Activated naive CD8-positive, alpha-beta T cell (primary cell): Measurements from ENCODE around the gene MIER2.
"Not testable (repeated sequence)": the region's sequence is repeated elsewhere in the genome, so short reads cannot be mapped to it uniquely, and the experiment has no call there.

Source experiments
- H3K27ac Mint-ChIP-seq: one replicate; pipeline ENCODE4 v1.8.0; 2021; ENCODE audit warnings: mixed read lengths
- H3K27me3 Mint-ChIP-seq: one replicate; pipeline ENCODE4 v1.8.0; 2021; ENCODE audit warnings: mixed read lengths
- H3K36me3 Mint-ChIP-seq: one replicate; pipeline ENCODE4 v1.8.0; 2021; ENCODE audit warnings: mixed read lengths
- H3K4me1 Mint-ChIP-seq: one replicate; pipeline ENCODE4 v1.8.0; 2021; ENCODE audit warnings: low read depth, mixed read lengths
- H3K4me3 Mint-ChIP-seq: one replicate; pipeline ENCODE4 v1.8.0; 2021; ENCODE audit warnings: mild to moderate bottlenecking, mixed read lengths
- H3K9me3 Mint-ChIP-seq: one replicate; pipeline ENCODE4 v1.8.0; 2021; ENCODE audit warnings: low read depth, mixed read lengths

MIER2 gene

DNA sequence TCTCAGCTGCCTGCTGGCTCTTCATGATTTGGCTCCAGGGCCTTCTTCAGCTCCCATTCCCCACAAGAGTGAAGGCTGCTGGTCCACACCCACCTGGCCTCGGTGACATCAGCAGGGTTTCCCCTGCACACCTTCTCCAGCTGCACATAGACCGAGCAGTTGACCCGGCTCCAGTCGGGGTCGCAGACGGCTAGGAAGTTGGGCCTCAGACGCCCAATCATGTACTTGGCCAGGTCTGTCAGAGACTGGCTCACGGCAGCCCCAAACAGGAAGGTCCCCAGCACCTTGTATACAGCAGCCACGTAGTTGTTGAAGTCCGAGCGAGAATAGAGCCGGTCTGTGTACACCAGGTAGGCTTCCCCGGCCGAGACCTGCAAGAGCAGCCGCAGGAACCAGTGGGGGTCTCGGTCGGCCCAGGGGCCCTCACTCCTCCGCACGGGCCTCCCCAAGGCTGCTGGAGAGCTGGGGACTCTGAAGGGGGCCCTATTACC, 57.2 kb downstream of the MIER2 start:
- H3K9me3 Mint-ChIP-seq = no peaks in the 10 kb centered on the region
- peaks cover 5% of the 10 kb centered on the region for H3K27me3 Mint-ChIP-seq
- H3K27ac Mint-ChIP-seq = no peak overlapping the region
- H3K36me3 Mint-ChIP-seq = no peaks in the 10 kb centered on the region
- peaks cover 5% of the 10 kb centered on the region for H3K4me1 Mint-ChIP-seq
- no peak overlapping the region for H3K4me3 Mint-ChIP-seq

DNA sequence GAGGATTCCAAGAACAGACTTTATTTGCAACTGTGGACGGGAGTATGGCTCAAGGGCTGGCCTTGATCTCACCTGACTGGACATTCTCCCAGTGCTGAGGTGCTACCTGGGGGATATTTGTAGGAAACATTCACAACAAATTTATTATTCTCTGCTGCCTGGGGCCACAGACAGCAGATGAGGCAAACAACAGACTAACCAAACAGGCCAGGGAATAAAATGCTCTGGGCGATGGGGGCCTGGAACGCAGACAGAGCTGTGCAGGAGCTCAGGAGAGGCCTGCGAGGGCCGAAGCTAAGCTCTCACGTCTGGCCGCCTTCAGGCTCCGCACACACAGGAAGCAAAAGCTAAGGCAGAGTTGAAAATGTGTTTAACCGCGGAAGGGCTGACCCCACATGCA, 61.2 kb downstream of the MIER2 start:
- Mint-ChIP-seq H3K27me3 (peaks cover 4% of the 10 kb centered on the region), H3K4me1 (no peaks in the 10 kb centered on the region), H3K27ac (no peak overlapping the region), H3K9me3 (no peaks in the 10 kb centered on the region), H3K36me3 (no peaks in the 10 kb centered on the region), H3K4me3 (no peak overlapping the region)

DNA sequence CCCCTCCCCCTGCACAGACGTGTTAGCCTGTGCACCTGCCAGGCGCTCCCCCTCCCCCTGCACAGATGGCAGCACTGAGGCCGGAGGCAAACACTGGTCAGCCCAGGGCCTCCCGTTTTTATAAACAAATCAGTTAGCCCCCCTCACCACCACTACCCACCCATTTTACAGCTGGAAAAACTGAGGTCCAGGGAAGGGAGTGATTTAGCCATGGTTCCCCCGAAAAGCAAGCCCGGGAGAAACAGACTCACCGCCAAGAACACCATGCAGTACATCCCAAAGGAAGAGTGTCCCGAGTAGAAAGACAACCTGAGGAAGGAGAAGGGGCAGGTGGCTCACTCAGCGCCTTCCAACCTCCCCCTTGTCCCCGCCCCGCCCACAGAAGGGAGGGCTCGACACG, 62.1 kb downstream of the MIER2 start:
- Mint-ChIP-seq H3K4me3 (no peak overlapping the region), H3K27ac (no peak overlapping the region), H3K9me3 (no peaks in the 10 kb centered on the region), H3K27me3 (peaks cover 6% of the 10 kb centered on the region), H3K4me1 (no peaks in the 10 kb centered on the region), H3K36me3 (no peaks in the 10 kb centered on the region)

DNA sequence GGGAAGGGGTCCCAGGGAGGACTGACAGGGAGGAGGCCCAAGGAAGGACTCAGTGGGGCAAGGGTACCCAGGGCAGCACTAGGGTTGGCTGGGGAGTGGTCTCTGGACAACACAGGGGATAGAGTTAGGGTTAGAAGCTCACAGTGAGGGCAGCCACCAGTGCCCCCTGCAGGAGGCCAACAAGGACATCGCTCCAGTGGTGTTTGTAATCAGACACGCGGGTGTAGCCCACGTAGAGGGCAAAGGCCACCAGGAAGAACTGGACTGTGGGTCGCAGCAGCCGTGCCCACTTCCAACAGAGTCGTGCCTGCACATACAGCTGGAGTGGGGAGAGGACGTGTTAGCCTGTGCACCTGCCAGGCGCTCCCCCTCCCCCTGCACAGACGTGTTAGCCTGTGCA, 62.6 kb downstream of the MIER2 start:
- Mint-ChIP-seq H3K27ac (no peak overlapping the region), H3K4me1 (no peaks in the 10 kb centered on the region), H3K4me3 (no peak overlapping the region), H3K36me3 (no peaks in the 10 kb centered on the region), H3K27me3 (peaks cover 12% of the 10 kb centered on the region), H3K9me3 (no peaks in the 10 kb centered on the region)

DNA sequence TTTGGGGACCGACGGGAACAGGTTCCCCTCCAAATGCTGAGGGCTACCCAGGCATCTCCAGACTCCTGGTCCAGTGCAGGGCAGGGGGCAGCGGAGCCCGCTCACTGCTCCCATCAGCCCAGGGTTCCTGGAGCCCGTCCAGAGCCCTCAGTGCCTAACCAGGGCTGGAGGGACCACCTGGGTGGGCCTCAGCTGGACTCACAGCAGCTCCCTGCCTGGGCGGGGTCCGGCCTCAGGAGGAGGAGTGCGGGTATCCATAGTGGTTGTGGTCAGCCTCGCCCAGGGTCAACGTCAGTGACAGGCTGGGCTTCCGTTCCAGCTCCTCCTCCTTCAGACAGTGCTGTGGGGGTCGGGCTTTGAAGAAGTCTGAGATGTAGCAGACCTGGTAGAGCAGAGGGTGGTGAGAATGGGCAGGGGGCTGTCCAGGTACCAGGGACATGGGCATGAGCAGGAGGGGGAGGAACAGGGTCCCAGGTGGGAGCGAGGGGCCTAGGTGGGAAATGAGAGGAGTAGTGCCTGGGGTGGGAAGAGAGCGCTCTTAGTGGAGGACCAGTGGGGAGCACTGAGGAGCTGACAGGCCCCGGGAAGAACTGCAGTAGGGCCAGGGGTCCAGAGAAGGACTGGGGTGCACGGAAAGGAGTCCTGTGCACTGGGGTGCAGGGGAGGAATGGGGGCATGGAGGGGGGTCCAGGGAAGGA, 63.3 kb downstream of the MIER2 start:
- Mint-ChIP-seq H3K36me3 (no peaks in the 10 kb centered on the region), H3K9me3 (no peaks in the 10 kb centered on the region), H3K4me3 (no peak overlapping the region), H3K27ac (no peak overlapping the region), H3K4me1 (no peaks in the 10 kb centered on the region), H3K27me3 (peaks cover 12% of the 10 kb centered on the region)

DNA sequence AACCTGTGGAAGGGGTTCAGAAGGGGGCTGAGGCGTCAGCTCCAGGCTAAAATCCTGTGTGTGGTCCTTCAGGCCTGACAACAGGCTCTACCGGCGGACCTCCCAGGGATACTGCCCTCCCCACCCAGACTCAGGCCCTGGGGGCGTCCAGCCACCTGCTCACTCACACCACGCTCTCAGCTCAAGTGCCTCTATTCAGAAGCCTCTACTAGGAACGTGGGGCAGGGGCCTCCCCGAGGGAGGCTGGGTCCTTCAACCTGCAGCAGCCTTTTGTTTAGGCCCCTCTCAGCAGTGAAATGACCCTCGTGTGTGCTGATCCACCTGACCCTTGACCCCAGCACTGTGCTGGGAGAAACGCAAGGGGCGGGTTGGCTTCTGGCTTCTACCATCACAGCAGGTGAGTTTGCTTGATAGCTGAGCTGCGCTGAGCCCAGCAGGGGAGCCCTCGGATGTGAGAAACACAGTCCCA, 64.0 kb downstream of the MIER2 start:
- no peaks in the 10 kb centered on the region for H3K36me3 Mint-ChIP-seq
- H3K9me3 Mint-ChIP-seq = no peaks in the 10 kb centered on the region
- no peak overlapping the region for H3K4me3 Mint-ChIP-seq
- H3K27me3 Mint-ChIP-seq = peaks cover 15% of the 10 kb centered on the region
- H3K4me1 Mint-ChIP-seq = no peaks in the 10 kb centered on the region
- no peak overlapping the region for H3K27ac Mint-ChIP-seq

DNA sequence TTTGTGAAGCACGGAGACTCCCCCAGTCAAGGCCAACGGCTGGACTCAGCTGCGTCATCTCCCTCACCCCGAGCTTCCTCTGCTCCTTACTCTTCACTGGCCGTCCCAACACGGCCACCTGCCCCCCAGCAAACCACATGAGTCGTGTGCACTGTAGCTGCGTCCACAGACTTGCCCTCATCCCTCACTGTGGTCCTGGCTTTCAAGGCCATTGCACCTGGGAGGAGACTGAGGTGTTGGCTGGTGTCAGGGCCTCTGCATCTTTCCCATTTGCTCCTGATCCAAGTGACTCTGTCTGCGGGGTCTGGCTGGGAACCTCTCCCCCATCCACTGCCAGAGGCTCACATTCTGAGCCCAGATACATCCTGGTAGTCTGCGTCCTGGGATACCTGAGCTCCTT, 64.9 kb downstream of the MIER2 start:
- Mint-ChIP-seq H3K27me3 (peaks cover 19% of the 10 kb centered on the region), H3K4me1 (no peaks in the 10 kb centered on the region), H3K36me3 (no peaks in the 10 kb centered on the region), H3K9me3 (no peaks in the 10 kb centered on the region), H3K4me3 (no peak overlapping the region), H3K27ac (no peak overlapping the region)

DNA sequence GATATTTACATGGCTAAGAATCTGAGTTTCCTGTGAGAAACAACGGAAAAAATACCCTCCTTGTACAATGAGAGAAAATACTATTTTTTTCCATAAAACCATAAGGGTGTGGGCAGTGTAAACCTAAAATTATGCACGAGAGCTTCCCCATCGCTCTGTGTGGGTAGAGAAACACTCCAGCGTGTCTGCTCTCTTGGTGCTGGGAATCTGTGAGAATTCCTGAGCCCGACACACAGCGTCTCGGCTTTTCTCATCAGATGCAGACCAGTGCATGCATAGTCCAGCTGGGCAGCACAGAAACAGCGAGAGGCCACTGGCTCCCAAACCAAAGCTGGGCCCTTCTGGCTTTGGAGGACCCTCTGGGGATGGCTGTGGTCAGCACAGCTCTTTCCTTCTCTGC, 65.4 kb downstream of the MIER2 start:
- Mint-ChIP-seq H3K4me3 (no peak overlapping the region), H3K9me3 (no peaks in the 10 kb centered on the region), H3K27me3 (peaks cover 19% of the 10 kb centered on the region), H3K4me1 (no peaks in the 10 kb centered on the region), H3K36me3 (no peaks in the 10 kb centered on the region), H3K27ac (no peak overlapping the region)

DNA sequence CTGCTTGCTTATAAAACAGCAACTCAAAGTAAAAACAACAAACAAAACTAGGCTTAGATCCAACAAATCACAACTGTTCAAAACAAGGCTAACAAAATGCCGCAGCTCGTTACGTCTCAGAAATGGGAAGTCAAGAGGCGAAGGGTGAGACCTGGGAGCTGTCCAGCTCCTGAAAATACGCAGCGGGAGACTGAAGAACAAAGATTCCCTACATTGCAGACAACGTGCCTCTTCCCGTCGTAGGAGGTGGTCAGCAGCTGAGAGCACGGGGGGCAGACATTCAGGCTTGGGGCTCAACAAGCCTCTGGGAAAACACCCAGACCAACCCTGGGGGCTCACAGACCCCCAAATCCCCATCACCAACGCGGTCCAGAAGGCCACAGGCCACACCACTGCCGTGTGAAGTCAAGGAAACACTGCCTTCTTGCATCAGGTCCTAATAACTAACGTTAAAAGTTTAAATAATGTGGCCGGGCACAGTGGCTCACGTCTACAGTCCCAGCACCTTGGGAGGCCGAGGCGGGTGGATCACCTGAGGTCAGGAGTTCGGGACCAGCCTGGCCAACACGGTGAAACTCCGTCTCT, 66.9 kb downstream of the MIER2 start:
- H3K36me3 Mint-ChIP-seq = no peaks in the 10 kb centered on the region
- peaks cover 21% of the 10 kb centered on the region for H3K27me3 Mint-ChIP-seq

DNA sequence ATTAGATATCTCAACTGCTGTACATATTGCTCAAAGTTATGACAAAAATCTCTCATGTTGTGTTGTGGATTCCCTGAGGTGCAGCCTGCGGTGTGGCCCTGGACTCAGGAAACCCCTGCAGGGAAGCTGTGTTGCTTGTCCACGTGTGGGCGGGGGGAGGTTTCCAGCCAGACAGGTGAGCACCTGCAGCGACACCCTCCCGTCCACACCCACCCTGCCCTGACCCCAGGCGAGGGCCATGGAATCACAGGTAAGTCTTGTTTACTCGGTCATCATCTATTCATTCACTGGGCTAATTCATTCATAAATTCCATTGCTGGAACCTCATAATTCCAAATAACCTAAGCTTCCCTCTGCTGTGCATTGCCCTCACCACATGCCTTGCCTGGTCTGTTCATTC, 67.5 kb downstream of the MIER2 start:
- Mint-ChIP-seq H3K4me3 (no peak overlapping the region), H3K27me3 (peaks cover 22% of the 10 kb centered on the region), H3K36me3 (no peaks in the 10 kb centered on the region), H3K9me3 (no peaks in the 10 kb centered on the region), H3K4me1 (no peaks in the 10 kb centered on the region), H3K27ac (no peak overlapping the region)

More for the DNA sequence above, 66.9 kb downstream of the MIER2 start:
- Mint-ChIP-seq H3K4me1 (no peaks in the 10 kb centered on the region), H3K9me3 (no peaks in the 10 kb centered on the region), H3K27ac (no peak overlapping the region), H3K4me3 (no peak overlapping the region)

DNA sequence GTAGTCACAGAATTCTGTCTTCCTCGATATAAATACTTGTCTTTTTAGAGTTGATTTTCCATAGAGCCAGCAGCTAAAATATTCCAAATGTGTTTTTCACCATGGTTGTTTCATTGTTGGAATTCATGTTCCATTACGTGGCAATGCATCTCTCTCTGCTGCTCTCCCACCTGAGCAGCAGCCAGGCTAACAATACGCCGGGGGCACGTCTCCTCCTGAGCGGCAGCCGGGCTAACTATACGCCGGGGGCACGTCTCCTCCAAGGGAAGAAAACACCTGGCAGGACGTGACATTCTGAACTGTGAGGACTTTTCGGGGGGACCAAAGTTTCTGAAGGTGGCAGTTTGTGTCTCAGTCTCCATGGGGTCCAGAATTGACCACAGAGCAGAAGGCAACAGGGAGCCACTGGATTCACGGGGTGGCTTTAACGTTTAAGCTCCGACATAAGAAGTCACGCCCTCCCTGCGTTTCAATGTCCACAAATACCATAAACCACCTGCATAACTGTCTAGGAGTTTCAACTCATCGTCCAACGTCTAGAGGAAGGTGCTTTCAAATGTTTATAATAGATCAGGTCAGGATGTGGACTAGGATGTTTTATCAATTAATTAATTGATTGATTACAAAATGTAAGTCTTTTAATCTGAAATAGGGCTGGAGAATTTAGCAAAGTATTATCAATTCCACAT, 68.5 kb downstream of the MIER2 start:
- H3K27me3 Mint-ChIP-seq = peaks cover 27% of the 10 kb centered on the region
- no peak overlapping the region for H3K27ac Mint-ChIP-seq
- no peaks in the 10 kb centered on the region for H3K9me3 Mint-ChIP-seq
- H3K4me1 Mint-ChIP-seq = no peaks in the 10 kb centered on the region
- no peaks in the 10 kb centered on the region for H3K36me3 Mint-ChIP-seq
- no peak overlapping the region for H3K4me3 Mint-ChIP-seq

DNA sequence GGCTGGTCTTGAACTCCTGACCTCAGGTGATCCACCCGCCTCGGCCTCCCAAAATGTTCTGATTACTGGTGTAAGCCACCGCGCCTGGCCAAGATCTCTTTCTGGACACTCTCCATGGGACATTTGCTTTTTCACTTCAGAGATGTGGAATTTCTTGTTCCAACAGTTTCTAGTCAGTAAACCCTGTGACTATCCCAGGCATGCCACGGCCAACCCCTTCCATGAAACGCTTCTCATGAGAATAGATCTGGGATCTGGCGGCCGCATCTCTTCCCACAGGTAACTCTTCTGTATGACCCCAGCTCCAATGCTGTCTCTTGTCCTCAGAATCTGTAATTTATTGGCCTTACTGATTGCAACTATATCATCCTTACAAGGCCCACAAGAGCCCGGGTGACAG, 69.6 kb downstream of the MIER2 start:
- Mint-ChIP-seq H3K9me3 (no peaks in the 10 kb centered on the region), H3K4me1 (no peaks in the 10 kb centered on the region), H3K4me3 (no peak overlapping the region), H3K36me3 (no peaks in the 10 kb centered on the region), H3K27ac (no peak overlapping the region), H3K27me3 (peaks cover 27% of the 10 kb centered on the region)

DNA sequence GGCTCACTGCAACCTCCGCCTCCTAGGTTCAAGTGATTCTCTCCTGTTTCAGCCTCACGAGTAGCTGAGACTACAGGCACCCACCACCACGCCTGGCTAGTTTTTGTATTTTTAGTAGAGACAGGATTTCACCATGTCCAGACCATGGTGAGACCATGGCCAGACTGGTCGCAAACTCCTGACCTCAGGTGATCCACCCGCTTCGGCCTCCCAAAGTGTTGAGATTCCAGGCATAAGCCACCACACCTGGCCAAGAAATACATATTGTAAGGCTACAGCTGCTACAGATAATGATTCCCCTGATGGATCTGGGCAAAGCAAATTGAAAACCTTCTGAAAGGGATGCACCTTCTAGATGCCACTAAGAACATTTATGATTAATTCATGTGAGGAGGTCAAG, 71.2 kb downstream of the MIER2 start:
- Mint-ChIP-seq H3K27ac (no peak overlapping the region), H3K9me3 (no peaks in the 10 kb centered on the region), H3K36me3 (no peaks in the 10 kb centered on the region), H3K4me3 (no peak overlapping the region), H3K4me1 (no peaks in the 10 kb centered on the region), H3K27me3 (peaks cover 33% of the 10 kb centered on the region)

DNA sequence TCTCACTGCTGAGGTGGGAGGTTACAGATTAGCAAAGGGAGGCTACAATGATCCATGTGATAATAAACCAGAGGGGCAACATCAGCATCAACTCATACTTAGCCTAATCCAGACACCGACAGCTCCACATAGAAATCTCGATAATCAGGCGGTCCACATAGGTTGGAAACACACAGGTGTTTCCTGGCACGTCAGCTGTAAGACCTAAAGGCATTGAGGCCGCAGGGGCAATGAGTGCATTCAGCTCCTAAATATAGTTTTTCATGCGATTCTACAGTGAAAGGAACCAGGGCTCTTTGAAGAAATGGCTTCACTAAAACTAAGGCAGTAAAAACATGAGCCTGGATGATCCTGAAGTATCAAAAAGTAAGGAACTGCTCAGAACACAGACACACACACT, 72.7 kb downstream of the MIER2 start:
- Mint-ChIP-seq H3K9me3 (no peaks in the 10 kb centered on the region), H3K4me3 (no peak overlapping the region), H3K27ac (no peak overlapping the region), H3K4me1 (peaks cover 6% of the 10 kb centered on the region), H3K36me3 (no peaks in the 10 kb centered on the region), H3K27me3 (peaks cover 32% of the 10 kb centered on the region)

DNA sequence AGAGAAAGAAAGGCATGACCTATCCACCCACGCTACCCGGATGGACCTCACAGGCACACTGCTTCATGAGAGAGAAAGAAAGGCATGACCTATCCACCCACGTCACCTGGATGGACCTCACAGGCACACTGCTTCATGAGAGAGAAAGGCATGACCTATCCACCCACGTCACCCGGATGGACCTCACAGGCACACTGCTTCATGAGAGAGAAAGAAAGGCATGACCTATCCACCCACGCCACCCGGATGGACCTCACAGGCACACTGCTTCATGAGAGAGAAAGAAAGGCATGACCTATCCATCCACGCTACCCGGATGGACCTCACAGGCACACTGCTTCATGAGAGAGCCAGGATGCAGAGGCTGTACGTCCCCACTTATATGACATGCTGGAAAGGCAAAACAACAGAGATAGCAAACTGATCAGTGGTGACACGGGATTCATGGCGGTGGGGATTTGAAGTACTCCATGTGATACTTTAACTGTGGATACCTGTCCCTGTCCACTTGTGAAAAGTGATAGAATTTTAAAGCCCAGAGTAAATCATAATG, 73.8 kb downstream of the MIER2 start:
- not testable (repeated sequence) for H3K27ac Mint-ChIP-seq, H3K36me3 Mint-ChIP-seq, H3K9me3 Mint-ChIP-seq, H3K4me3 Mint-ChIP-seq
- H3K4me1 Mint-ChIP-seq = peaks cover 11% of the 10 kb centered on the region
- H3K27me3 Mint-ChIP-seq = peaks cover 40% of the 10 kb centered on the region
